Stimulated activated CD4-positive, alpha-beta T cell treated with anti-CD3 and anti-CD28 coated beads, Interleukin-1b, Interleukin-23, amount 100 ng/mL, for 24 hours (primary cell): ENCODE results near the gene TENM4.

Source experiments
- DNase-seq, 4 experiments: peaks; one replicate each; pipeline ENCODE4 v3.0.0-alpha.2; 2020; ENCODE audit warnings: low read depth in 4 of 4, low spot score in 1 of 4

Gene TENM4

GRCh38 chr11:79449040-79449439 lies 8.2 kb upstream of the TENM4 start:
- no peak for DNase-seq

- DNase-seq = no peak
These were observed 6.4 kb upstream of the TENM4 start for GRCh38 chr11:79447038-79447786.

GRCh38 chr11:79444923-79445322 lies 4.1 kb upstream of the TENM4 start:
- DNase-seq = no peak

- DNase-seq = no peak
These were observed 638 bp upstream of the TENM4 start for GRCh38 chr11:79441461-79441875.

- DNase-seq = no peak
These were observed 802 bp downstream of the TENM4 start for GRCh38 chr11:79439886-79440570.

GRCh38 chr11:79439410-79439885 lies 1.4 kb downstream of the TENM4 start:
- no peak for DNase-seq

GRCh38 chr11:79438631-79439409 lies 2.0 kb downstream of the TENM4 start:
- DNase-seq = no peak

- DNase-seq = no peak
These were observed 2.7 kb downstream of the TENM4 start for GRCh38 chr11:79437981-79438630.

- no peak for DNase-seq
These were observed 3.4 kb downstream of the TENM4 start for GRCh38 chr11:79437278-79437980.

- no peak for DNase-seq
These were observed 3.9 kb downstream of the TENM4 start for GRCh38 chr11:79436919-79437277.

GRCh38 chr11:79434283-79434682 lies 6.5 kb downstream of the TENM4 start:
- no peak for DNase-seq

GRCh38 chr11:79432138-79432537 lies 8.7 kb downstream of the TENM4 start:
- DNase-seq = no peak

- no peak for DNase-seq
These were observed 9.3 kb downstream of the TENM4 start for GRCh38 chr11:79431535-79431934.

GRCh38 chr11:79430280-79430679 lies 10.6 kb downstream of the TENM4 start:
- DNase-seq = no peak

GRCh38 chr11:79428406-79428805 lies 12.4 kb downstream of the TENM4 start:
- DNase-seq = no peak

GRCh38 chr11:79427611-79428327 lies 13.1 kb downstream of the TENM4 start:
- DNase-seq = no peak

GRCh38 chr11:79427126-79427525 lies 13.7 kb downstream of the TENM4 start:
- no peak for DNase-seq

GRCh38 chr11:79425463-79425862 lies 15.4 kb downstream of the TENM4 start:
- no peak for DNase-seq

GRCh38 chr11:79423736-79424135 lies 17.1 kb downstream of the TENM4 start:
- no peak for DNase-seq

- DNase-seq = no peak
These were observed 18.0 kb downstream of the TENM4 start for GRCh38 chr11:79422866-79423265.
